ENCODE data around the gene LRRC4C.

Gene LRRC4C

GRCh38 chr11:41247621-41248020 is 211.8 kb downstream of the LRRC4C start:
- DNase-seq: no peak

- peak; percentile 22 for DNase-seq
Measured at GRCh38 chr11:41246399-41246745, 213.1 kb downstream of the LRRC4C start.

- peak; percentile 25 for DNase-seq
Measured at GRCh38 chr11:41245704-41246398, 213.6 kb downstream of the LRRC4C start.

- DNase-seq: no peak
Measured at GRCh38 chr11:41245184-41245583, 214.3 kb downstream of the LRRC4C start.

GRCh38 chr11:41237382-41237781 is 222.1 kb downstream of the LRRC4C start:
- no peak for DNase-seq

- DNase-seq: no peak
Measured at GRCh38 chr11:41235668-41236067, 223.8 kb downstream of the LRRC4C start.

GRCh38 chr11:41225856-41226633 is 233.4 kb downstream of the LRRC4C start:
- no peak for DNase-seq

- DNase-seq: no peak
Measured at GRCh38 chr11:41222236-41222635, 237.2 kb downstream of the LRRC4C start.

GRCh38 chr11:41206388-41206787 is 253.1 kb downstream of the LRRC4C start:
- no peak for DNase-seq

GRCh38 chr11:41201156-41201555 is 258.3 kb downstream of the LRRC4C start:
- peak; percentile 32 for DNase-seq

- no peak for DNase-seq
Measured at GRCh38 chr11:41190437-41191082, 268.9 kb downstream of the LRRC4C start.

- peak; percentile 65 for DNase-seq
Measured at GRCh38 chr11:41189701-41190436, 269.6 kb downstream of the LRRC4C start.

GRCh38 chr11:41177791-41178190 is 281.7 kb downstream of the LRRC4C start:
- DNase-seq: no peak

GRCh38 chr11:41175304-41175972 is 284.0 kb downstream of the LRRC4C start:
- no peak for DNase-seq

- no peak for DNase-seq
Measured at GRCh38 chr11:41146326-41146725, 313.1 kb downstream of the LRRC4C start.

- no peak for DNase-seq
Measured at GRCh38 chr11:41145420-41145819, 314.0 kb downstream of the LRRC4C start.

- DNase-seq: no peak
Measured at GRCh38 chr11:41134971-41135370, 324.5 kb downstream of the LRRC4C start.

- no peak for DNase-seq
Measured at GRCh38 chr11:41133023-41133422, 326.4 kb downstream of the LRRC4C start.

GRCh38 chr11:41121600-41121999 is 337.9 kb downstream of the LRRC4C start:
- DNase-seq: peak; percentile 90

GRCh38 chr11:41119484-41119883 is 340.0 kb downstream of the LRRC4C start:
- no peak for DNase-seq

GRCh38 chr11:41118521-41118920 is 340.9 kb downstream of the LRRC4C start:
- DNase-seq: no peak

GRCh38 chr11:41116970-41117369 is 342.5 kb downstream of the LRRC4C start:
- DNase-seq: no peak

GRCh38 chr11:41115066-41115465 is 344.4 kb downstream of the LRRC4C start:
- DNase-seq: no peak
